ENCODE data around the gene ACO2.

ACO2 gene

GRCh38 chr22:41504397-41504796 is 35.5 kb downstream of the ACO2 start:
- TF ChIP-seq TAF1 (IDR thresholded peaks at IDR 0.05; ENCODE audit: borderline replicate concordance, low read depth, low read length) = no peak
- TF ChIP-seq POLR2AphosphoS5 (IDR thresholded peaks at IDR 0.05; ENCODE audit: low read depth, low read length) = no peak
- no peak for TF ChIP-seq POLR2A (IDR thresholded peaks at IDR 0.05; ENCODE audit: low read depth, low read length)
- DNase-seq (ENCODE audit: insufficient read length) (no peak), FAIRE-seq (peak; percentile 30)

GRCh38 chr22:41504816-41505215 is 35.9 kb downstream of the ACO2 start:
- TF ChIP-seq TAF1 (IDR thresholded peaks at IDR 0.05; ENCODE audit: borderline replicate concordance, low read depth, low read length) = no peak
- no peak for TF ChIP-seq POLR2A (IDR thresholded peaks at IDR 0.05; ENCODE audit: low read depth, low read length)
- TF ChIP-seq POLR2AphosphoS5 (IDR thresholded peaks at IDR 0.05; ENCODE audit: low read depth, low read length) = no peak
- FAIRE-seq (no peak), DNase-seq (ENCODE audit: insufficient read length) (no peak)

GRCh38 chr22:41505511-41506220 is 36.7 kb downstream of the ACO2 start:
- no peak for TF ChIP-seq POLR2A (IDR thresholded peaks at IDR 0.05; ENCODE audit: low read depth, low read length)
- DNase-seq (ENCODE audit: insufficient read length) = no peak
- peak; percentile 73 for FAIRE-seq

DNA sequence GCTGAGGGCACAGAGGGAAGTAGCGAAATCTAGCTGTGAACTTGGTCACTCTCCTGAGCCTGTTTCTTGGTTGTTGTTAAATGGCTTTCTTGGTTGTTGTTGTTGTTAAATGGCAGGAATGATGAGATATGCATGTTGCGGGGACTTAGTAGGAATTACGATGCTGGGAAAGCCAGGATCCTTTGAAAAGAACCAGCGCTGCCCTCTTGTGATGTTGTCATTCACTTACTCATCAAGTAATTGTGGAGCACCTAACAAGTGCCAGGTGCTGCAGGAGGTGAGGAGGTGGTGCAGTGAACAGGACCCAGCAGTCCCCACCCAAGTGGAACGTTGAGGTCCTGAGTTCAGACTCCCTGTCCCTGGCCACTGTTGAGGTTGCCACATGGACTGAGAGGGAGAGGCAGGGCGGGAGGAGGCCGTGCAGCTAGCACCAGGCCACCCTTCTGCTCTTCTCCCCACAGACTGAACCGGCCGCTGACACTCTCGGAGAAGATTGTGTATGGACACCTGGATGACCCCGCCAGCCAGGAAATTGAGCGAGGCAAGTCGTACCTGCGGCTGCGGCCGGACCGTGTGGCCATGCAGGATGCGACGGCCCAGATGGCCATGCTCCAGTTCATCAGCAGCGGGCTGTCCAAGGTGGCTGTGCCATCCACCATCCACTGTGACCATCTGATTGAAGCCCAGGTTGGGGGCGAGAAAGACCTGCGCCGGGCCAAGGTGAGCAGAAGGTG is 38.6 kb downstream of the ACO2 start:
- FAIRE-seq = no peak
- TF ChIP-seq POLR2A (IDR thresholded peaks at IDR 0.05; ENCODE audit: low read depth, low read length) (no peak), TAF1 (IDR thresholded peaks at IDR 0.05; ENCODE audit: borderline replicate concordance, low read depth, low read length) (no peak), POLR2AphosphoS5 (IDR thresholded peaks at IDR 0.05; ENCODE audit: low read depth, low read length) (no peak)
- DNase-seq (ENCODE audit: insufficient read length) = no peak

- DNase-seq (ENCODE audit: insufficient read length) (no peak), FAIRE-seq (no peak)
- TF ChIP-seq POLR2AphosphoS5 (IDR thresholded peaks at IDR 0.05; ENCODE audit: low read depth, low read length) (no peak), POLR2A (IDR thresholded peaks at IDR 0.05; ENCODE audit: low read depth, low read length) (no peak), TAF1 (IDR thresholded peaks at IDR 0.05; ENCODE audit: borderline replicate concordance, low read depth, low read length) (no peak)
Measured at GRCh38 chr22:41508770-41509170, 39.9 kb downstream of the ACO2 start.

GRCh38 chr22:41511521-41511968 is 42.6 kb downstream of the ACO2 start:
- TF ChIP-seq POLR2A (IDR thresholded peaks at IDR 0.05; ENCODE audit: low read depth, low read length) (no peak), TAF1 (IDR thresholded peaks at IDR 0.05; ENCODE audit: borderline replicate concordance, low read depth, low read length) (no peak), POLR2AphosphoS5 (IDR thresholded peaks at IDR 0.05; ENCODE audit: low read depth, low read length) (no peak)
- no peak for FAIRE-seq
- DNase-seq (ENCODE audit: insufficient read length) = no peak

GRCh38 chr22:41512421-41513194 is 43.7 kb downstream of the ACO2 start:
- no peak for FAIRE-seq
- DNase-seq (ENCODE audit: insufficient read length) = no peak
- TF ChIP-seq POLR2A (IDR thresholded peaks at IDR 0.05; ENCODE audit: low read depth, low read length) = no peak
- no peak for TF ChIP-seq POLR2AphosphoS5 (IDR thresholded peaks at IDR 0.05; ENCODE audit: low read depth, low read length)
- no peak for TF ChIP-seq TAF1 (IDR thresholded peaks at IDR 0.05; ENCODE audit: borderline replicate concordance, low read depth, low read length)

DNA sequence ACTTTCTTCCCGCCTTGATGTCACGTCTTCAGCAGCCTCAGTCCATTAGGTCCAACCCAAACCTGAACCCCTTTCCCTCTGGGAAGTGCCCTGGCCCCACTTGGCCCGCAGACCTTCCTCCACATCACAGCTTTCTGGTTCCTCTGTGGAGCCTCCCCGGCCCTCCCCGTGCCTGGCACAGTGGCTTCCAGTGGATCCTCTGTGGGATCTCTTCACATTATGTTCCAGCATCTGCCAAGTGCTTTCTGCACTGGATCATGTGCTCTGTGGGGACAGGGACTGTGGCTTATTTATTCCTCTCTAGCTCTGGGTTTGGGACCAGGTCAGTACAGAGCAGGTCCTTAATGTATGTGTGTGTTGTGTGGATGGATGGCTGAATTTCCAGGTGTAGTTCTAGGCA is 44.5 kb downstream of the ACO2 start:
- TF ChIP-seq POLR2AphosphoS5 (IDR thresholded peaks at IDR 0.05; ENCODE audit: low read depth, low read length) (no peak), TAF1 (IDR thresholded peaks at IDR 0.05; ENCODE audit: borderline replicate concordance, low read depth, low read length) (no peak), POLR2A (IDR thresholded peaks at IDR 0.05; ENCODE audit: low read depth, low read length) (no peak)
- DNase-seq (ENCODE audit: insufficient read length) (no peak), FAIRE-seq (no peak)

GRCh38 chr22:41516462-41516861 is 47.5 kb downstream of the ACO2 start:
- FAIRE-seq = no peak
- TF ChIP-seq POLR2A (IDR thresholded peaks at IDR 0.05; ENCODE audit: low read depth, low read length) (no peak), POLR2AphosphoS5 (IDR thresholded peaks at IDR 0.05; ENCODE audit: low read depth, low read length) (no peak), TAF1 (IDR thresholded peaks at IDR 0.05; ENCODE audit: borderline replicate concordance, low read depth, low read length) (no peak)
- DNase-seq (ENCODE audit: insufficient read length) = no peak

- no peak for TF ChIP-seq POLR2AphosphoS5 (IDR thresholded peaks at IDR 0.05; ENCODE audit: low read depth, low read length)
- no peak for TF ChIP-seq TAF1 (IDR thresholded peaks at IDR 0.05; ENCODE audit: borderline replicate concordance, low read depth, low read length)
- no peak for TF ChIP-seq POLR2A (IDR thresholded peaks at IDR 0.05; ENCODE audit: low read depth, low read length)
- DNase-seq (ENCODE audit: insufficient read length) = no peak
- peak; percentile 64 for FAIRE-seq
Measured at GRCh38 chr22:41517172-41518047, 48.5 kb downstream of the ACO2 start.

DNA sequence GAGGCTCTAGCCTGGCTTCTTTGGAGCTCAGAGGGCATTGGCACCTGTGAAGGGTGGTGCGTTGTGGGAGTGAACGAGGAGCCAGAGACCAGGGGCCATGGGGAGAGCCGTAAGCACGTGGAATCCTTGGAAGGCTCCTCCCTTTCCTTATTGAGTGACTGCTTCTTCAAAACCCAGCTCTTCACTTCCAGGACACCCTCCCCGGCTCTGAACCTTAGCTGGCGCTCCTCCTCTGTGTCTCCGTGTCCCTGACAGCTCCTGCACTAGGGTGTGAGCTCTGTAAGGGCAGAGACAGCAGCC is 49.1 kb downstream of the ACO2 start:
- FAIRE-seq = no peak
- TF ChIP-seq POLR2AphosphoS5 (IDR thresholded peaks at IDR 0.05; ENCODE audit: low read depth, low read length) (no peak), TAF1 (IDR thresholded peaks at IDR 0.05; ENCODE audit: borderline replicate concordance, low read depth, low read length) (no peak), POLR2A (IDR thresholded peaks at IDR 0.05; ENCODE audit: low read depth, low read length) (no peak)
- DNase-seq (ENCODE audit: insufficient read length) = no peak

Data from GM12892 (cell line).